GM18526 (cell line): ENCODE data around the gene ZBTB7C.

ENCODE experiments used
- POLR2A ChIP-seq: IDR thresholded peaks from 3 replicates; pipeline ENCODE4 v1.6.1; 2011; ENCODE audit not compliant: insufficient read length; ENCODE audit errors: extremely low read depth

The ZBTB7C gene

GRCh38 chr18:48131042-48131441 is 278.1 kb downstream of the ZBTB7C start:
- TF ChIP-seq POLR2A = no peak

GRCh38 chr18:48129621-48130082 is 279.5 kb downstream of the ZBTB7C start:
- no peak for TF ChIP-seq POLR2A

- TF ChIP-seq POLR2A = no peak
These were observed 281.6 kb downstream of the ZBTB7C start for GRCh38 chr18:48127606-48128005.

- no peak for TF ChIP-seq POLR2A
These were observed 282.9 kb downstream of the ZBTB7C start for GRCh38 chr18:48126240-48126639.

GRCh38 chr18:48125724-48126123 is 283.5 kb downstream of the ZBTB7C start:
- TF ChIP-seq POLR2A = no peak

GRCh38 chr18:48124857-48125626 is 284.1 kb downstream of the ZBTB7C start:
- TF ChIP-seq POLR2A = no peak

GRCh38 chr18:48123941-48124340 is 285.2 kb downstream of the ZBTB7C start:
- TF ChIP-seq POLR2A = no peak

GRCh38 chr18:48123324-48123723 is 285.9 kb downstream of the ZBTB7C start:
- TF ChIP-seq POLR2A = no peak

- no peak for TF ChIP-seq POLR2A
These were observed 286.4 kb downstream of the ZBTB7C start for GRCh38 chr18:48122816-48123215.

GRCh38 chr18:48122376-48122775 is 286.8 kb downstream of the ZBTB7C start:
- no peak for TF ChIP-seq POLR2A

- no peak for TF ChIP-seq POLR2A
These were observed 287.4 kb downstream of the ZBTB7C start for GRCh38 chr18:48121752-48122151.

- no peak for TF ChIP-seq POLR2A
These were observed 290.0 kb downstream of the ZBTB7C start for GRCh38 chr18:48119204-48119603.

GRCh38 chr18:48116873-48117630 is 292.1 kb downstream of the ZBTB7C start:
- TF ChIP-seq POLR2A = no peak

- TF ChIP-seq POLR2A = no peak
These were observed 293.2 kb downstream of the ZBTB7C start for GRCh38 chr18:48116017-48116416.

- TF ChIP-seq POLR2A = no peak
These were observed 295.5 kb downstream of the ZBTB7C start for GRCh38 chr18:48113691-48114090.

- TF ChIP-seq POLR2A = no peak
These were observed 297.6 kb downstream of the ZBTB7C start for GRCh38 chr18:48111587-48111986.
